H1 (cell line): ENCODE results near the gene ATP5F1E. TPM values are rescaled to one million over a fixed set of nuclear protein-coding genes. Genes with fewer than 3 reads are reported as not detected.

ENCODE experiments used
- CTCF ChIA-PET: fragments of 300-600 bp; sonication (Branson Sonifier 250); formaldehyde crosslinking; loops from one replicate; lab custom pipeline; 2021; ENCODE audit not compliant: partially characterized antibody; lab: Charles Lee
- POLR2A ChIA-PET: fragments of 300-600 bp; sonication (Branson Sonifier 250); formaldehyde crosslinking; loops from one replicate; lab custom pipeline; 2021; ENCODE audit warnings: inconsistent platforms; ENCODE audit not compliant: partially characterized antibody; lab: Charles Lee
- DNase-seq, 2 experiments: peaks; one replicate each; pipeline versions ENCODE4 v3.0.0 to v3.0.0-alpha.2; 2010 to 2022; ENCODE audit warnings: low spot score in 2 of 2, low read depth in 1 of 2, mixed read lengths in 1 of 2
- FAIRE-seq: peaks from 2 replicates; lab custom pipeline; 2011; peaks lifted over from hg19 to GRCh38; lab: Jason Lieb, UNC
- H2AFZ ChIP-seq: 2 replicates; pipeline ENCODE4 v1.8.1; 2012; ENCODE audit warnings: low read length, inconsistent platforms
- H2AK5ac ChIP-seq: 2 replicates; pipeline ENCODE4 v1.6.1; 2013; ENCODE audit warnings: low read depth, low read length
- H2BK120ac ChIP-seq: replicated peaks from 2 replicates; pipeline ENCODE3; 2013; ENCODE audit warnings: low read depth, low read length, inconsistent platforms
- H2BK12ac ChIP-seq: 2 replicates; pipeline ENCODE4 v1.6.1; 2013; ENCODE audit warnings: low read depth, low read length
- H2BK15ac ChIP-seq: 2 replicates; pipeline ENCODE4 v1.6.1; 2013; ENCODE audit warnings: low read length
- H2BK20ac ChIP-seq: 2 replicates; pipeline ENCODE4 v1.6.1; 2013; ENCODE audit warnings: low read length
- H2BK5ac ChIP-seq: 2 replicates; pipeline ENCODE4 v1.6.1; 2013; ENCODE audit warnings: low read depth, low read length
- H3K14ac ChIP-seq: 2 replicates; pipeline ENCODE4 v1.6.1; 2013; ENCODE audit warnings: inconsistent platforms; ENCODE audit not compliant: insufficient read length
- H3K18ac ChIP-seq: 2 replicates; pipeline ENCODE4 v1.6.1; 2013; ENCODE audit warnings: low read length; ENCODE audit errors: extremely low read depth
- H3K23ac ChIP-seq: 2 replicates; pipeline ENCODE4 v1.6.1; 2013; ENCODE audit warnings: inconsistent platforms; ENCODE audit not compliant: insufficient read length
- H3K23me2 ChIP-seq: 2 replicates; pipeline ENCODE4 v1.6.1; 2013; ENCODE audit warnings: low read depth, low read length
- H3K27ac ChIP-seq: 2 replicates; pipeline ENCODE4 v1.6.1; 2011; ENCODE audit warnings: low read depth, low read length, inconsistent platforms
- H3K27me3 ChIP-seq, 4 experiments: replicated peaks in 1 of 4; 1 replicate in 1 of 4; 2 replicates in 3 of 4; pipeline versions ENCODE4 v1.6.1 to v1.8.1; 2011 to 2013; ENCODE audit warnings: low read length in 3 of 4, mild to moderate bottlenecking in 3 of 4, inconsistent platforms in 2 of 4, mixed read lengths in 2 of 4, moderate library complexity in 1 of 4; ENCODE audit not compliant: control insufficient read depth in 3 of 4, insufficient read depth in 3 of 4; ENCODE audit errors: extremely low read depth in 1 of 4
- H3K36me3 ChIP-seq, 4 experiments: 2 replicates each; pipeline versions ENCODE4 v1.6.1 to v1.8.1; 2011 to 2013; ENCODE audit warnings: mild to moderate bottlenecking in 4 of 4, low read length in 3 of 4, moderate library complexity in 2 of 4, control low read depth in 1 of 4, inconsistent platforms in 1 of 4; ENCODE audit not compliant: insufficient read depth in 4 of 4, control insufficient read depth in 2 of 4
- H3K4ac ChIP-seq: replicated peaks from 2 replicates; pipeline ENCODE3; 2013; ENCODE audit warnings: low read length, low read depth, mixed read lengths, inconsistent platforms; ENCODE audit not compliant: insufficient read length
- H3K4me1 ChIP-seq, 4 experiments: replicated peaks in 1 of 4; 1 replicate in 1 of 4; 2 replicates in 3 of 4; pipeline versions ENCODE4 v1.6.1 to v1.8.1; 2011 to 2013; ENCODE audit warnings: low read length in 3 of 4, inconsistent platforms in 2 of 4, mixed read lengths in 1 of 4; ENCODE audit not compliant: insufficient read depth in 4 of 4, control insufficient read depth in 3 of 4
- H3K4me2 ChIP-seq, 2 experiments: 2 replicates each; pipeline versions ENCODE4 v1.6.1 to v1.8.1; 2011 to 2013; ENCODE audit warnings: low read depth in 2 of 2, low read length in 2 of 2, control low read depth in 1 of 2, inconsistent platforms in 1 of 2, mild to moderate bottlenecking in 1 of 2; ENCODE audit not compliant: insufficient read depth in 1 of 2
- H3K4me3 ChIP-seq, 4 experiments: fragments of 200-600, 300-600 bp in 1 of 4; sonication (generic), shearing (Covaris generic), sonication (Bioruptor Twin) in 1 of 4; 2 replicates each; pipeline versions ENCODE4 v1.5.1 to v1.8.1; 2011 to 2016; ENCODE audit warnings: low read length in 4 of 4, low read depth in 3 of 4, control low read depth in 2 of 4, inconsistent platforms in 2 of 4, mild to moderate bottlenecking in 2 of 4, mixed read lengths in 1 of 4, moderate library complexity in 1 of 4; ENCODE audit not compliant: insufficient read depth in 2 of 4; ENCODE audit errors: extremely low read depth in 1 of 4
- H3K56ac ChIP-seq: replicated peaks from 2 replicates; pipeline ENCODE3; 2013; ENCODE audit warnings: low read depth, mild to moderate bottlenecking, mixed read lengths, low read length, inconsistent platforms; ENCODE audit not compliant: insufficient read length
- H3K79me1 ChIP-seq: 2 replicates; pipeline ENCODE4 v1.6.1; 2013; ENCODE audit warnings: low read depth, low read length, control low read depth
- H3K79me2 ChIP-seq, 2 experiments: 2 replicates each; pipeline versions ENCODE4 v1.6.1 to v1.8.1; 2012 to 2013; ENCODE audit warnings: low read length in 2 of 2, mild to moderate bottlenecking in 2 of 2, inconsistent platforms in 1 of 2; ENCODE audit not compliant: insufficient read depth in 2 of 2, control insufficient read depth in 1 of 2
- H3K9ac ChIP-seq, 4 experiments: replicated peaks in 1 of 4; 1 replicate in 1 of 4; 2 replicates in 3 of 4; pipeline versions ENCODE4 v1.6.1 to v1.8.1; 2011 to 2013; ENCODE audit warnings: low read depth in 3 of 4, low read length in 3 of 4, control low read depth in 2 of 4, mild to moderate bottlenecking in 2 of 4, moderate library complexity in 2 of 4, inconsistent platforms in 1 of 4; ENCODE audit errors: extremely low read depth in 1 of 4
- H3K9me3 ChIP-seq, 2 experiments: 2 replicates each; pipeline versions ENCODE4 v1.6.1 to v1.8.1; 2012 to 2013; ENCODE audit warnings: mild to moderate bottlenecking in 2 of 2, moderate library complexity in 2 of 2, control low read depth in 1 of 2, inconsistent platforms in 1 of 2, low read depth in 1 of 2, low read length in 1 of 2, mixed read lengths in 1 of 2; ENCODE audit not compliant: insufficient read depth in 2 of 2
- H4K20me1 ChIP-seq, 2 experiments: replicated peaks in 1 of 2; 2 replicates each; pipeline versions ENCODE3 to v1.8.1; 2011 to 2013; ENCODE audit warnings: inconsistent platforms in 2 of 2, low read length in 2 of 2, mild to moderate bottlenecking in 1 of 2; ENCODE audit not compliant: insufficient read depth in 2 of 2, control insufficient read depth in 1 of 2
- H4K5ac ChIP-seq: 2 replicates; pipeline ENCODE4 v1.6.1; 2013; ENCODE audit warnings: low read length, low read depth, mixed read lengths, inconsistent platforms; ENCODE audit not compliant: insufficient read length
- H4K8ac ChIP-seq: 2 replicates; pipeline ENCODE4 v1.8.0; 2013; ENCODE audit warnings: mild to moderate bottlenecking, moderate library complexity, low read length, inconsistent platforms; ENCODE audit not compliant: insufficient read depth; ENCODE audit errors: extremely low read depth
- H4K91ac ChIP-seq: replicated peaks from 2 replicates; pipeline ENCODE3; 2013; ENCODE audit warnings: low read length, mixed read lengths, inconsistent platforms; ENCODE audit not compliant: insufficient read length
- BACH1 ChIP-seq: IDR thresholded peaks from 2 replicates; pipeline ENCODE4 v1.6.1; 2012; ENCODE audit warnings: low read length, improper control_type of control experiment
- TCF12 ChIP-seq: IDR thresholded peaks from 2 replicates; pipeline ENCODE4 v1.6.1; 2011; ENCODE audit warnings: low read depth, mild to moderate bottlenecking, low read length
- WGBS, 2 experiments: shearing (Covaris generic) in 1 of 2; methylation state at CpG; one replicate each; pipeline versions ENCODE4 v1.1.6 to v1.1.7; 2013 to 2015; ENCODE audit warnings: low lambda C conversion rate in 2 of 2, mixed read lengths in 2 of 2, inconsistent platforms in 1 of 2, low coverage in 1 of 2, missing lambda C conversion rate in 1 of 2; ENCODE audit not compliant: insufficient replicate concordance in 2 of 2, insufficient coverage in 1 of 2, insufficient read length in 1 of 2; ENCODE audit errors: extremely low coverage in 1 of 2, missing lambda C conversion rate in 1 of 2; 5-methylcytosine and 5-hydroxymethylcytosine counted together
- polyA plus RNA-seq, 7 experiments: library from polyadenylated mRNA; depleted of rRNA in 3 of 7; stranded (reverse) in 5 of 7; unstranded in 2 of 7; fragments of >200 nt in 5 of 7; fragments of 200-250 nt in 2 of 7; gene quantifications; 1 replicate in 5 of 7; 2 replicates in 1 of 7; 4 replicates in 1 of 7; pipeline versions ENCODE4 v1.2.1 to v1.2.3, GENCODE V29; 2011 to 2013; ENCODE audit warnings: missing spikeins in 2 of 7, mixed read lengths in 2 of 7
- total RNA-seq: library from RNA; stranded (reverse); fragmentation: NEBNext Ultra II Directional; extraction: Animal tissue kit (Norgen Biotek cat#: 25700); gene quantifications from 2 replicates; pipeline ENCODE4 v1.2.1, GENCODE V29; 2021

ATP5F1E gene
- total and polyA plus RNA-seq, 2 of the 8 experiments (the other 6 are each of a cell fraction or from before 2014, with no cell fraction given): 15.7 to 47.8 TPM

DNA sequence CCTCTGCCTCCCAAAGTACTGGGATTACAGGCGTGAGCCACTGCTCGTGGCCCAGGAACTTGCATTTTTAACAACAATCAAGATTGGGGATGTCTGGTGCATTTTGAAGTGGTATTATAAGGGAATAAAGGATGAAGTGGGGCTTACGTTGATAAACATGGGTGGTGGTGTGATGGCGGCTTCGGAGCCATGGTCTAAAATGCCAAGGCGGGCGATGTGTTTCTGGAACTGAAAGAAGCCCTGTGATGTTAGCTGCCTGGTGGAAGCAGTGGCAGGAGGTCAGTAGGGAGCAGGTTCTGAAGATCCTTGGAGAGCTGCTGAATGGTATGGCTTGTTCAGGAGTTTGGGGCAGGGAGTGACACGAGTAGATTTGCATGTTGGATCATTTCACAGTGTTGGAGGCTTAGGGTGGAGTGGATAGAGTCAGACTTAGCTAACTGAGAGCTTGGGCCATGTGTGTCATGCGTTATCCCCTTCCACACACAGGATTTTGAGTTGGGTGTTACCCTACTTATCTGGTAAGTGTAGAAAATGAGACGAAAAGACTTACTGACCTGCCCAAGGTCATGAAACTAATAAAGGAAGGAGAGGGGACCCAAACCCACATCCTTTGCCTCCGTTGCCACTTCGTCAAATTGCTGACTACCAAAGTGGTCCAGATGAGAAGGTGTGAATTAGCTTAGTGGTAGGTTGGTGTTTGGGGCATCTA is 49.6 kb downstream of the ATP5F1E start:
- H3K23me2 ChIP-seq: no peaks in the 10 kb centered on the region; the same call in 1 of the 2 replicates
- no peak overlapping the region for H3K18ac ChIP-seq
- H3K14ac ChIP-seq: no peak overlapping the region
- CTCF ChIA-PET: interaction anchor here (0.7 to 1.3 kb wide), 4 partner anchors 225 to 423 kb away, joined by 3 to 5 read pairs (median 3); no protein-coding TSS in a partner anchor
- H3K4me3 ChIP-seq: peak overlapping the region in 3 of 4 experiments; percentile 2 to 94 (median 10); a peak in 4 of 8 replicates
- WGBS, 2 experiments: 89% methylated on average over 12 of the region's 12 CpGs; no CpG with 5 or more reads in 1 of the 2 experiments
- peaks cover 0 to 3% (median 0%) of the 10 kb centered on the region in 4 experiments; a peak in 2 of 7 replicates for H3K4me1 ChIP-seq
- POLR2A ChIA-PET: interaction anchor here (0.6 to 2.6 kb wide), 12 partner anchors 7 to 658 kb away, joined by 3 to 11 read pairs (median 3); partner anchors contain the start of gene ATP5F1E
- no peaks in the 10 kb centered on the region for H3K9me3 ChIP-seq
- peaks cover 4 to 8% of the 10 kb centered on the region in 2 experiments for H4K20me1 ChIP-seq
- H3K9ac ChIP-seq: no peak overlapping the region; a peak in 1 of 7 replicates
- no peak overlapping the region for H3K56ac ChIP-seq
- 0 out of 2 replicates have a peak overlapping the region, but pooled peaks have one; percentile 12 for H2BK5ac ChIP-seq
- peak overlapping the region; percentile 31; the same call in 1 of the 2 replicates for H2BK15ac ChIP-seq
- H4K5ac ChIP-seq: no peak overlapping the region
- H3K79me2 ChIP-seq: peaks cover 4 to 43% of the 10 kb centered on the region in 2 experiments
- H3K36me3 ChIP-seq: peaks cover 4 to 12% (median 7%) of the 10 kb centered on the region in 4 experiments; a peak in 7 of 8 replicates
- H3K79me1 ChIP-seq: peaks cover 18% of the 10 kb centered on the region
- peak overlapping the region; percentile 37 to 97; a peak in 3 of 4 replicates for H3K4me2 ChIP-seq
- H4K91ac ChIP-seq: no peak overlapping the region
- no peak overlapping the region for H2AFZ ChIP-seq
- no peaks in the 10 kb centered on the region for H3K27me3 ChIP-seq
- H3K23ac ChIP-seq: no peak overlapping the region
- no peak overlapping the region for H3K27ac ChIP-seq
- no peak for TF ChIP-seq BACH1
- TF ChIP-seq TCF12: no peak
- FAIRE-seq (no peak), DNase-seq (no peak)
- H2BK120ac ChIP-seq: no peak overlapping the region
- no peak overlapping the region for H3K4ac ChIP-seq
- no peak overlapping the region for H2BK12ac ChIP-seq
- H2AK5ac ChIP-seq: no peak overlapping the region
- H2BK20ac ChIP-seq: no peak overlapping the region
- no peak overlapping the region for H4K8ac ChIP-seq
